HG02870 (cell line): Measurements from ENCODE around the gene LAMC3.

Source experiments
- ATAC-seq: cut with Tn5 transposase; IDR thresholded peaks from one replicate; pipeline ENCODE4 v1.9.1; 2021; ENCODE audit warnings: mild to moderate bottlenecking, moderate library complexity; ENCODE audit not compliant: unreplicated experiment

The LAMC3 gene

DNA sequence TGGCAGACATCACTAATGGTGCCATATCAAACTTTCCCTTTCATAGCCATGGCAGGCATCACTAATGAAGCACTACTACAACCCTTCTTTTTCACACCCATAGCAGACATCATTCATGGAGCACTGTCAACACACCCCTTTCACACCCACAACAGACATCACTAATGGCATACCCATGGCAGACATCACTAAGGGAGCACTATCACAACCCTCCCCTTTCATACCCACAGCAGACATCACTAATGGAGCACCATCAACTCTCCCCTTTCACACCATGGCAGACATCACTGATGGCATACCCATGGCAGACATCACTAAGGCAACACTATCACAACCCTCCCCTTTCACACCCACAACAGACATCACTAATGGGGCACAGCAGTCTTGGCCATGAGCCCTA is 33.7 kb downstream of the LAMC3 start:
- ATAC-seq = no peak

GRCh38 chr9:131043087-131043486 is 34.1 kb downstream of the LAMC3 start:
- no peak for ATAC-seq

GRCh38 chr9:131043646-131044045 is 34.7 kb downstream of the LAMC3 start:
- no peak for ATAC-seq

DNA sequence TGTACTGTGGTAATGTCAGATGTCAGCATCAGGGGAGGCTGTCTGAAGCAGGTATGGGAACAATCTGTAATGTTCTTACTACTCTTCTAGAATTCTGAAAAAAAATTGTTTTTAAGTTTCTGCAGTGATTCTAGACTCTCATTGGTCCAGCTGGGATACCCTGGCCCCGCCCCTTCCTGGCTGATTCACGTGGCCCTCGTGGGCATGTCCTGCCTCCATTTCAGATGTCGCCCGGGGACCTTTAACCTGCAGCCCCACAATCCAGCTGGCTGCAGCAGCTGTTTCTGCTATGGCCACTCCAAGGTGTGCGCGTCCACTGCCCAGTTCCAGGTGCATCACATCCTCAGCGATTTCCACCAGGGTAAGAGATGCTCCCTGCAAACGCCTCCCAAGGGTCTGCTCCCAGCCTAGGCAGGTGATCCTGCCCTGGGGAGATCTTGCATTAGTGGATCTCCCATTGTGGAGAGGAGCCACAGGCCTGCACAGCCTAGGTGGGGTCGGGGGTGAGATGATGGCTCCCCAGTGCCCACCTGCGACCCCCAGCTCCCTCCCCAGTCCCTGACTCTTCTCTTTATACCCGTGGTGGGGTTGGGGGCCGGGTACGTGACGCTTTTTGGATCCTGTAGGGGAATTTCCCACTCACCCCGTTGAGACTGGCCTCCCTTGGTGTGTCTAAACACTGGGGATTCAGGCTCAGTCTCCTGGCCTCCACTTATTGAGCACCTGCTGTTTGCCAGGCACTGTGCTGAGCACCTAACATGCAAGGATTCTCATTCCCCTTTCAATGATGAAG is 36.5 kb downstream of the LAMC3 start:
- ATAC-seq = no peak

- no peak for ATAC-seq
Measured at GRCh38 chr9:131046093-131046380, 37.1 kb downstream of the LAMC3 start.

- ATAC-seq = no peak
Measured at GRCh38 chr9:131046581-131047202, 37.7 kb downstream of the LAMC3 start.

DNA sequence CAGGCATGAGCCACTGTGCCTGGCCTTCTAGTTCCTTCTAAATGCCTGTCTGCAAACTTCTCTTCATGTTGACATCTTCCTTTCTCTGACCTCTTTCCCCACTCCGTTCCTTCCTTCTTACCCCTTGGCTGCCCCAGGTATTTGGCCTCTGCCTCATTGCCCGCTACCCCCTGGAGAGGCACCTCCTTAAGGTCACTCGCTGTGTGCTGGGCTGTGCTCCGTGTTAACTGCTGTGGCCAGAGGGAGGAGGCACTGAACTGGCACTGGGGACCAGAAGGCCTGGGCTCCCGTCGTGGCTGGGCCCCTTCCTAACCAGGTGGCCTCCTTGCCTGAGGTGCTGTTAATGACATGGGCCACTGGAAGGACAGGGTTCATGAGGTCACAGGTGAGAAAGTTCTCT is 39.4 kb downstream of the LAMC3 start:
- no peak for ATAC-seq

- no peak for ATAC-seq
Measured at GRCh38 chr9:131048820-131049219, 39.8 kb downstream of the LAMC3 start.

GRCh38 chr9:131049829-131050715 is 41.1 kb downstream of the LAMC3 start:
- no peak for ATAC-seq

DNA sequence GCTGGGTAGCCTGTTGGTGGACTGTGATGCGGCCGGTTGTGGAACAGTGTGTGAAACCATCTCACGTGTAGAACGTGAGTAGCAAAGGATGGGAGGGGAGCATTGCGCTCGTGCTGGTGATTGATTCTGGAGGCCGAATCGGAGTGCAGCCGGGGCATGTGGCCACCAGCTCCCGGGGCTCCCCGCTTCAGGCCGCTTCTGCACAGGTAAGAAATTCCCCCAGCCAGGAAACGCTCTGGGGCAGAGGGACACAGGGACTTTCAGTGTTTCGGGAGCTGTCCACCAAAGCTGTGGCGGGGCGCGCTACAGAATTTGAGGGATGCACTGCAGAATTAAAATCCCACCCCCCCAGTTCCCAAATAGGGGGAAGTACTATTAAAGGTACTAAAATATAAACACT is 41.9 kb downstream of the LAMC3 start:
- ATAC-seq = no peak

GRCh38 chr9:131051592-131052517 is 42.9 kb downstream of the LAMC3 start:
- ATAC-seq = no peak

GRCh38 chr9:131053896-131054295 is 44.9 kb downstream of the LAMC3 start:
- ATAC-seq = no peak

DNA sequence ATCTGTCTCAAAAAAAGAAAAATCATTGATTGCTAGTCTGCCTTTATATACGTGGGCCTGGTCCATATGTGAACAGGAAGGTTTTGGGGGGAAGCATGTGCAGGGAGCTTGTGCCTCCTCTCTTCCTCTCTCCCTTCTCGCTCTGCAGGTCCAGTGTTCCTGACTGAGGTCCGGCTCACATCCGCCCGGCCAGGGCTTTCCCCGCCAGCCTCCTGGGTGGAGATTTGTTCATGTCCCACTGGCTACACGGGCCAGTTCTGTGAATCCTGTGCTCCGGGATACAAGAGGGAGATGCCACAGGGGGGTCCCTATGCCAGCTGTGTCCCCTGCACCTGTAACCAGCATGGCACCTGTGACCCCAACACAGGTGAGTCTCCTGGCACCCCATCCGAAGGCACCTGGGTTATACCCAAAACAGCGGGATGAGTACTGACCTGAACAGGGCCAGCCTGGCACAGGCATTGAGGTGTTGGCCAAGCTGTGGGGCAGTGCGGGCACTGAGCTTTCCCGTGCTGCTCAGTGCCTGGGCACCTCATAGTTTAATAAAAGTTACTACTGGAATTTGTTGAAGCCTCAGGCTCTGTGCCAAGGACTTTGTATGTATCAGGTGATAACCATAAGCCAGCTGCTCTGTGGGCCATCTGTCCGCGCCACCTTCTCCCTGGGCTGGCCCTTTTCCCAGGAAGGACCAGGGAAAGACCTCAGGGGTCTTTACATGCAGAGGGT is 48.0 kb downstream of the LAMC3 start:
- ATAC-seq = no peak

- ATAC-seq = no peak
Measured at GRCh38 chr9:131060900-131061630, 52.1 kb downstream of the LAMC3 start.

DNA sequence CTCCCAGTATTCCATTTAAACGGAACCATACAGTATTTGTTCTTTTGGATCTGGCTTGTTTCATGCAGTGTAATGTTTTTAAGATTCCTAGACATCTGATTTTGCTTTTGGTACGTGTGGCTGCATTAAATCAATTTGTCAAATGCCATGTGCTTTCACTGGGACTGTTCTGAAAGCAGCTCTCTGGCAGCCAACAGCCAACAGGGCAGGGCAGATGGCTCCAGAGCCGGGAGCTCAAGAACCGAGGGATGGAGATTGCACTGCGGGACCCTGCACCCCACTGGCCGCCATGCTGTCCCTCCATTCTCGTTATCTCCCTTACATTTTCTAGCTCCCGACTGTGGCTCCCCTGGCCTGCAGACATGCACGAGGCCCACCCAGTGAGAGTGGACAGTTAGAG is 54.0 kb downstream of the LAMC3 start:
- no peak for ATAC-seq

DNA sequence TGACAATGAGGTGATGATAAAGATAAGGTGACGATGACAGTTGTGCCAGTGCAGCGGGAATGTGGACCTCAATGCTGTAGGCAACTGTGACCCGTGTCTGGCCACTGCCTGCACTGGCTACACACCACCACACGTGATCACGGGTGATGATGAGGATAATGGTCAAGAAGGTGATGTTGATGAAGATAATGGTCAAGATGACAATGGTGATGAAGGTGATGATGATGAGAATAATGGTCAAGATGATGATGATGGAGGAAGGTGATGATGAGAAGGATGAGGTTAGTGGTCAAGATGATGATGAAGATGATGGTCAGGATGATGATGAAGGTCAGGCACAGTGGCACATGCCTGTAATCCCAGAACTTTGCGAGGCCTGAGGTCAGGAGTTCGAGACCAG is 56.6 kb downstream of the LAMC3 start:
- no peak for ATAC-seq

DNA sequence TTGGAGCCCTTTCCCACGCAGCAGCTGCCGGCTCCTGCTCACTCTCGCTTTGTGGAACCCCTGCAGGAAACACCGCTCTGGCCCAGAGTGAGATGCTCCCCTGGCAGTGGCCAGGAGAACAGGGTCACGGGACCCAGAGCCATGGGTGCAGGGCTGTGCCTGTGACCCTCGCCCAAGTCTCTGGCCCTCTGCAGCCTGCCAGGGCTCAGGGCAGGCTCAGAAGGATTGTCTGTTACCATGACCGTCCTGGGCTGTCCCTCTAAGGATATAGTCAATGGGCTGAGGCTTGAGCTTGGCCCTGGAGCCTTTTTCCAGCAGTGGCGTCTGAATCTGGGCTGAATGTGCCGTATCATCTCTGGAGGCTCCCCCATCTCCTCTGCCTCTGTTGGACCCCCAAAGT is 58.7 kb downstream of the LAMC3 start:
- no peak for ATAC-seq

GRCh38 chr9:131068076-131068816 is 59.3 kb downstream of the LAMC3 start:
- no peak for ATAC-seq

- ATAC-seq = no peak
Measured at GRCh38 chr9:131069699-131070098, 60.7 kb downstream of the LAMC3 start.
